OCI-LY7 (cell line): Measurements from ENCODE around the gene IKBKE. TPM values are rescaled to one million over a fixed set of nuclear protein-coding genes. Genes with fewer than 3 reads are reported as not detected.

Experiments
- BruUV-seq: library from RNA; stranded (reverse); fragments of 400-500 nt; replicated peaks from 2 replicates; lab custom pipeline; 2021; lab: Mats Ljungman, UMichigan
- CTCF ChIA-PET: fragments of 300-600 bp; sonication (Branson Sonifier 250); formaldehyde crosslinking; loops from one replicate; lab custom pipeline; 2022; ENCODE audit warnings: antibody characterized with exemption; ENCODE audit not compliant: unreplicated experiment; lab: Charles Lee
- POLR2A ChIA-PET: fragments of 300-600 bp; sonication (Branson Sonifier 250); formaldehyde crosslinking; loops from one replicate; lab custom pipeline; 2022; ENCODE audit warnings: antibody characterized with exemption; lab: Charles Lee
- DNase-seq: peaks from one replicate; pipeline ENCODE4 v3.0.0-alpha.2; 2015; ENCODE audit warnings: low spot score
- H2AFZ ChIP-seq: fragments of 200-600 bp; sonication (generic), shearing (Covaris generic); 2 replicates; pipeline ENCODE4 v1.6.1; 2014; ENCODE audit warnings: mild to moderate bottlenecking, antibody characterized with exemption, low read length, moderate library complexity
- H3K27ac ChIP-seq: fragments of 200-600 bp; sonication (generic); 2 replicates; pipeline ENCODE4 v1.5.1; 2014; ENCODE audit warnings: mixed run types, low read depth, mild to moderate bottlenecking, moderate library complexity, low read length, inconsistent platforms; ENCODE audit not compliant: poor library complexity, severe bottlenecking
- H3K36me3 ChIP-seq: fragments of 200-600 bp; sonication (generic); 2 replicates; pipeline ENCODE4 v1.6.1; 2014; ENCODE audit warnings: mild to moderate bottlenecking, antibody characterized with exemption, low read length, moderate library complexity, mixed read lengths; ENCODE audit not compliant: insufficient read depth
- H3K4me1 ChIP-seq: fragments of 200-600 bp; sonication (generic); 2 replicates; pipeline ENCODE4 v1.5.1; 2014; ENCODE audit warnings: mild to moderate bottlenecking, low read length; ENCODE audit not compliant: insufficient read depth, poor library complexity, severe bottlenecking
- H3K4me2 ChIP-seq: fragments of 200-600 bp; sonication (generic); 2 replicates; pipeline ENCODE4 v1.6.1; 2014; ENCODE audit warnings: mild to moderate bottlenecking, low read length
- H3K4me3 ChIP-seq: fragments of 200-600 bp; sonication (generic); 2 replicates; pipeline ENCODE4 v1.5.1; 2014; ENCODE audit warnings: mild to moderate bottlenecking, low read depth, low read length; ENCODE audit not compliant: poor library complexity, severe bottlenecking
- H3K79me2 ChIP-seq: fragments of 200-600 bp; sonication (generic); 2 replicates; pipeline ENCODE4 v1.6.1; 2016; ENCODE audit warnings: low read depth, mild to moderate bottlenecking, low read length, moderate library complexity, mixed read lengths; ENCODE audit not compliant: insufficient read depth
- H3K9me2 ChIP-seq: fragments of 200-600 bp; sonication (generic); 2 replicates; pipeline ENCODE4 v1.6.1; 2016; ENCODE audit warnings: mild to moderate bottlenecking, low read length, mixed read lengths; ENCODE audit not compliant: insufficient read depth
- H3K9me3 ChIP-seq: fragments of 200-600 bp; sonication (generic); 2 replicates; pipeline ENCODE4 v1.6.1; 2014; ENCODE audit warnings: mild to moderate bottlenecking, mixed run types, low read length, mixed read lengths
- H4K20me1 ChIP-seq: fragments of 200-600 bp; sonication (generic); 2 replicates; pipeline ENCODE4 v1.6.1; 2014; ENCODE audit warnings: mild to moderate bottlenecking, antibody characterized with exemption, low read length, moderate library complexity, mixed read lengths; ENCODE audit not compliant: insufficient read depth
- EZH2phosphoT487 ChIP-seq: fragments of 200-600 bp; sonication (generic); IDR thresholded peaks from 2 replicates; pipeline ENCODE4 v1.6.1; 2018; ENCODE audit warnings: low read depth, borderline replicate concordance, mild to moderate bottlenecking, mixed run types, antibody characterized with exemption, low read length, moderate library complexity, mixed read lengths
- intact Hi-C: fragments of 100-400 bp; cut with micrococcal nuclease; formaldehyde crosslinking; loops from one replicate; pipeline ENCODE4 v1.10.0; 2022; ENCODE audit not compliant: unreplicated experiment
- total RNA-seq, 2 experiments: library from RNA; depleted of rRNA in 1 of 2; stranded (reverse); fragments of >200 nt in 1 of 2; shearing (Covaris generic) in 1 of 2; gene quantifications; 2 replicates each; pipeline ENCODE4 v1.2.3, GENCODE V29; 2014 to 2022
- TF ChIP-seq, protein P1 (sequence below): fragments of 200-600 bp; sonication (generic); conservative IDR thresholded peaks from 2 replicates; pipeline ENCODE4 v1.5.1; 2014; ENCODE audit warnings: mild to moderate bottlenecking, antibody characterized with exemption, low read length, moderate library complexity, mixed read lengths

The IKBKE gene
- total RNA-seq, 2 experiments from 2014 or later: 23.9 to 38.5 TPM

DNA sequence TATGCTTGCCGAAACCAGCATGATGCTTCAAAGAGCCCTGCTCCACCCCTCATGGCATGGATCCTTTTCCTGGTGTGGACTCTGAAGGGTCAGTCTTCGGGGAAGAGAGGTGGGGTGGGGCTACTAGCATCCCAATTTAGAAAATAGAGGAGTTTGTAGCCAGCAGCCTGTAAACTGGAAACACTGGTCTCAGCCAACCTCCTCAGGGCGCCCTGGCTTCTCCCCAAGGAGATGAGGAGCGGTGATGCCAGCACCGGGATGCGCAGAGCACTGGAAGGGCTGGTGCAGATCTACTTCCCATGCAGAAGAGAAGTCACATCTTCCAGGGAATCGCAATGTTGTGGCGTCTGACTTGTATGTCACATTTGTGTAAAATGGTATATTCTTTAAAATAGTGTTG is 6.4 kb upstream of the IKBKE start:
- TF ChIP-seq, protein P1, sequence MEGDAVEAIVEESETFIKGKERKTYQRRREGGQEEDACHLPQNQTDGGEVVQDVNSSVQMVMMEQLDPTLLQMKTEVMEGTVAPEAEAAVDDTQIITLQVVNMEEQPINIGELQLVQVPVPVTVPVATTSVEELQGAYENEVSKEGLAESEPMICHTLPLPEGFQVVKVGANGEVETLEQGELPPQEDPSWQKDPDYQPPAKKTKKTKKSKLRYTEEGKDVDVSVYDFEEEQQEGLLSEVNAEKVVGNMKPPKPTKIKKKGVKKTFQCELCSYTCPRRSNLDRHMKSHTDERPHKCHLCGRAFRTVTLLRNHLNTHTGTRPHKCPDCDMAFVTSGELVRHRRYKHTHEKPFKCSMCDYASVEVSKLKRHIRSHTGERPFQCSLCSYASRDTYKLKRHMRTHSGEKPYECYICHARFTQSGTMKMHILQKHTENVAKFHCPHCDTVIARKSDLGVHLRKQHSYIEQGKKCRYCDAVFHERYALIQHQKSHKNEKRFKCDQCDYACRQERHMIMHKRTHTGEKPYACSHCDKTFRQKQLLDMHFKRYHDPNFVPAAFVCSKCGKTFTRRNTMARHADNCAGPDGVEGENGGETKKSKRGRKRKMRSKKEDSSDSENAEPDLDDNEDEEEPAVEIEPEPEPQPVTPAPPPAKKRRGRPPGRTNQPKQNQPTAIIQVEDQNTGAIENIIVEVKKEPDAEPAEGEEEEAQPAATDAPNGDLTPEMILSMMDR: no peak
- TF ChIP-seq EZH2phosphoT487: no peak
- ChIA-PET CTCF (no interaction called here), POLR2A (no interaction called here)
- H3K9me3 ChIP-seq: no peaks in the 10 kb centered on the region
- no peak overlapping the region for H3K27ac ChIP-seq
- peaks cover 24% of the 10 kb centered on the region for H3K4me1 ChIP-seq
- no peak overlapping the region for H2AFZ ChIP-seq
- H3K4me3 ChIP-seq: no peak overlapping the region
- no peaks in the 10 kb centered on the region for H3K79me2 ChIP-seq
- H4K20me1 ChIP-seq: no peaks in the 10 kb centered on the region
- DNase-seq: no peak
- H3K4me2 ChIP-seq: no peak overlapping the region
- intact Hi-C loops: no loop called here
- no TSS peak for BruUV-seq
- H3K36me3 ChIP-seq: peaks cover 4% of the 10 kb centered on the region; the same call in 1 of the 2 replicates
- H3K9me2 ChIP-seq: no peaks in the 10 kb centered on the region

GRCh38 chr1:206464456-206464964 is 5.8 kb upstream of the IKBKE start:
- Histone ChIP-seq H3K9me2 (no peaks in the 10 kb centered on the region), H3K9me3 (no peaks in the 10 kb centered on the region), H3K36me3 (peaks cover 4% of the 10 kb centered on the region; the same call in 1 of the 2 replicates), H2AFZ (no peak overlapping the region), H3K79me2 (no peaks in the 10 kb centered on the region), H4K20me1 (no peaks in the 10 kb centered on the region), H3K4me3 (no peak overlapping the region), H3K27ac (no peak overlapping the region), H3K4me1 (peaks cover 30% of the 10 kb centered on the region), H3K4me2 (no peak overlapping the region)
- intact Hi-C loops: no loop called here
- BruUV-seq: no TSS peak
- ChIA-PET CTCF (no interaction called here), POLR2A (interaction anchor here (0.6 to 0.7 kb wide), 2 partner anchors 12 to 204 kb away, joined by 3 to 4 read pairs; no protein-coding TSS in a partner anchor)
- TF ChIP-seq, protein P1: no peak
- TF ChIP-seq EZH2phosphoT487: no peak
- DNase-seq: no peak

GRCh38 chr1:206465951-206466350 is 4.3 kb upstream of the IKBKE start:
- POLR2A ChIA-PET: interaction anchor here (0.6 to 0.8 kb wide), 2 partner anchors 14 to 89 kb away, joined by 3 read pairs; no protein-coding TSS in a partner anchor
- no peaks in the 10 kb centered on the region for H3K79me2 ChIP-seq
- H3K4me3 ChIP-seq: no peak overlapping the region
- no peaks in the 10 kb centered on the region for H3K9me3 ChIP-seq
- no TSS peak for BruUV-seq
- TF ChIP-seq, protein P1: no peak
- no peak for TF ChIP-seq EZH2phosphoT487
- intact Hi-C loops: no loop called here
- no peak overlapping the region for H3K27ac ChIP-seq
- no peak for DNase-seq
- H4K20me1 ChIP-seq: no peaks in the 10 kb centered on the region
- no peak overlapping the region for H3K4me2 ChIP-seq
- H3K9me2 ChIP-seq: no peaks in the 10 kb centered on the region
- H2AFZ ChIP-seq: no peak overlapping the region
- H3K4me1 ChIP-seq: peaks cover 36% of the 10 kb centered on the region
- CTCF ChIA-PET: interaction anchor here (0.6 kb wide), 1 partner anchor 875 kb away, joined by 3 read pairs; no protein-coding TSS in a partner anchor
- peaks cover 4% of the 10 kb centered on the region; the same call in 1 of the 2 replicates for H3K36me3 ChIP-seq
